A673 (cell line): ENCODE data around the gene FCN1.

Experiments used
- EZH2 ChIP-seq: fragments of 200-600 bp; sonication (generic); IDR thresholded peaks from 2 replicates; pipeline ENCODE4 v1.6.1; 2017; ENCODE audit warnings: borderline replicate concordance, low read depth, mild to moderate bottlenecking, mixed read lengths, antibody characterized with exemption, low read length; ENCODE audit not compliant: poor library complexity, severe bottlenecking
- TF ChIP-seq, protein P1 (sequence below): fragments of 300-800, 200-600 bp; sonication (generic); conservative IDR thresholded peaks from 2 replicates; pipeline ENCODE4 v1.5.1; 2017; ENCODE audit warnings: low read depth, mild to moderate bottlenecking, antibody characterized with exemption, low read length, moderate library complexity, mixed read lengths

DNA sequence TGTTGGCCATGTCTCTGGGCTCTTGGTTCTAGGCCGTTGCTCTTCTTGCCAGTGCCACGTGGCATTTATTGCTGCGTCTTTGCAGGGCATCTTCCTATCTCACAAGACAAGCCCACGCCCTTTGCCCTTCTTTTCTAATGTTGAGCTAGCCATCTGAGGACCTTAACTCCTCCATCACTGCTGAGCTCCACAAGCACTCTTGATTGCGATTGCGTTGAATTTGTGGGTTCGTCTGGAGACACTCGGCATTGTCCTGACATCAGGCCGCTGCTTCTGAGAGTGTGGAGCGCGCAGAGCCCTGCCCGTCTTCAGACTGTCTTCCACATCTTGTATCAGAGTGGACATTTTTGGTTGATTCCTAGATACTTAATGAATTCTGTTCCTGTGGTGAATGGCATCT, 14.5 kb upstream of the FCN1 start:
- TF ChIP-seq, protein P1, sequence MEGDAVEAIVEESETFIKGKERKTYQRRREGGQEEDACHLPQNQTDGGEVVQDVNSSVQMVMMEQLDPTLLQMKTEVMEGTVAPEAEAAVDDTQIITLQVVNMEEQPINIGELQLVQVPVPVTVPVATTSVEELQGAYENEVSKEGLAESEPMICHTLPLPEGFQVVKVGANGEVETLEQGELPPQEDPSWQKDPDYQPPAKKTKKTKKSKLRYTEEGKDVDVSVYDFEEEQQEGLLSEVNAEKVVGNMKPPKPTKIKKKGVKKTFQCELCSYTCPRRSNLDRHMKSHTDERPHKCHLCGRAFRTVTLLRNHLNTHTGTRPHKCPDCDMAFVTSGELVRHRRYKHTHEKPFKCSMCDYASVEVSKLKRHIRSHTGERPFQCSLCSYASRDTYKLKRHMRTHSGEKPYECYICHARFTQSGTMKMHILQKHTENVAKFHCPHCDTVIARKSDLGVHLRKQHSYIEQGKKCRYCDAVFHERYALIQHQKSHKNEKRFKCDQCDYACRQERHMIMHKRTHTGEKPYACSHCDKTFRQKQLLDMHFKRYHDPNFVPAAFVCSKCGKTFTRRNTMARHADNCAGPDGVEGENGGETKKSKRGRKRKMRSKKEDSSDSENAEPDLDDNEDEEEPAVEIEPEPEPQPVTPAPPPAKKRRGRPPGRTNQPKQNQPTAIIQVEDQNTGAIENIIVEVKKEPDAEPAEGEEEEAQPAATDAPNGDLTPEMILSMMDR = no peak
- TF ChIP-seq EZH2 = no peak
